ENCODE results near the gene WNT1. TPM values are rescaled to one million over a fixed set of nuclear protein-coding genes. Genes with fewer than 3 reads are reported as not detected.

Gene WNT1
- total RNA-seq, 1 donor from 2014 or later: not detected

DNA sequence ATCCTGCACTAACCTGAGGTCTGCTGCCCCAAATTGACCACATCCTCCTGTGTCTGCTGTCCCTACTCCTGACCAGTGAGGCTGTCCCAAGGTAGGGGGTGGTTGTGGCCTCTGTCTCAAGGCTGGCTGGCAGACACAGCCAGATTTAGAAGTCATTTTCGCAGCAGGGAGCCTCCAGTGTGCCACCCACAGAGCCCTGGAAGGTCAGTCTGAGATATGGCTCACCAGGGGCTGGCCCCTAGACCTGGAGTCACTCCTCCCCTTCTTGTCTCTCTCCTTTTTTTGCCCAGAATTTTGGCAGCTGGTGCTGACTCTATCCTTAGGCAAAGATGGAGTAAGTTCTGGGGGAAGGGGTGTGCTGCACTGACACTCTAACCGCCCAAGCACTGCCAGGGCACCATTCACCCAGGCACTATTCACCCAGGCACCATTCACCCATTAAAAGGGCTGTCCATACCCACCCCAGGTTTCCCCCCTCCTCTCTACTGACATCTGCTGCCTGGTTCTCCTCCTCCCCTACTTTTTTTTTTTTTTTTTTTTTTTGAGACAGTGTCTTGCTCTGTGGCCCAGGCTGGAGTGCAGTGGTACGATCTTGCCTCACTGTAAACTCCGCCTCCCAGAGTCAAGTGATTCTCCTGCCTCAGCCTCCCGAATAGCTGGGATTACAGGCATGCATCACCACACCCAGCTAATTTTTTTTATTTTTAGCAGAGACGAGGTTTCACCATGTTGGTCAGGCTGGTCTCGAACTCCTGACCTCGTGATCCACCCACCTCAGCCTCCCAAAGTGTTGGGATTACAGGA lies 13.3 kb downstream of the WNT1 start:
- no peak overlapping the region for H3K27ac Mint-ChIP-seq
- H3K4me3 Mint-ChIP-seq: no peak overlapping the region
- DNase-seq (ENCODE audit: low spot score in 2 of 2, unreplicated experiment in 2 of 2): no peak
- peaks cover 4% of the 10 kb centered on the region for H3K4me1 Mint-ChIP-seq
- no peaks in the 10 kb centered on the region for H3K9me3 Mint-ChIP-seq
- H3K27me3 Mint-ChIP-seq (ENCODE audit: low read depth): peaks cover 78% of the 10 kb centered on the region
- H3K36me3 Mint-ChIP-seq: no peaks in the 10 kb centered on the region
- TF ChIP-seq, protein P1, sequence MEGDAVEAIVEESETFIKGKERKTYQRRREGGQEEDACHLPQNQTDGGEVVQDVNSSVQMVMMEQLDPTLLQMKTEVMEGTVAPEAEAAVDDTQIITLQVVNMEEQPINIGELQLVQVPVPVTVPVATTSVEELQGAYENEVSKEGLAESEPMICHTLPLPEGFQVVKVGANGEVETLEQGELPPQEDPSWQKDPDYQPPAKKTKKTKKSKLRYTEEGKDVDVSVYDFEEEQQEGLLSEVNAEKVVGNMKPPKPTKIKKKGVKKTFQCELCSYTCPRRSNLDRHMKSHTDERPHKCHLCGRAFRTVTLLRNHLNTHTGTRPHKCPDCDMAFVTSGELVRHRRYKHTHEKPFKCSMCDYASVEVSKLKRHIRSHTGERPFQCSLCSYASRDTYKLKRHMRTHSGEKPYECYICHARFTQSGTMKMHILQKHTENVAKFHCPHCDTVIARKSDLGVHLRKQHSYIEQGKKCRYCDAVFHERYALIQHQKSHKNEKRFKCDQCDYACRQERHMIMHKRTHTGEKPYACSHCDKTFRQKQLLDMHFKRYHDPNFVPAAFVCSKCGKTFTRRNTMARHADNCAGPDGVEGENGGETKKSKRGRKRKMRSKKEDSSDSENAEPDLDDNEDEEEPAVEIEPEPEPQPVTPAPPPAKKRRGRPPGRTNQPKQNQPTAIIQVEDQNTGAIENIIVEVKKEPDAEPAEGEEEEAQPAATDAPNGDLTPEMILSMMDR (IDR thresholded peaks at IDR 0.05; ENCODE audit: unreplicated experiment): no peak

DNA sequence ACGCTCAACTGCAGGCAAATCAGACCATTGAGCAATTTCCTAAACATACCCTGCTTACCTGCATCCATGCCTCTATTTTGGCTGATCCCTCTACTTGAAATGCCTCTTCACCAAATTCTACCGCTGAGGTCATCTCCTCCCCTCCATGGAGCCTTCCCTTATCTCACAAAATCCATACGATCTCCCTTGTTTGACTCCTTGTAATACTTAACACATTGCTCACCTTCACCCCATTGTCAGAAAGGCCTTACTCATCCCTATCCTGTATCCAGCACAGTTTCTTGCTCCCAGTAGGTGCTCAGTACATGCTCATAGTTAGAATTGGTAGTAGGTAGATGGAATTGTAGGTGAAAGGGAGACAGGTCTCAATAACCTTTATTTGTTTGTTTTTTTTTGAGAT lies 15.7 kb downstream of the WNT1 start:
- Mint-ChIP-seq H3K4me3 (no peak overlapping the region), H3K27me3 (ENCODE audit: low read depth) (peaks cover 76% of the 10 kb centered on the region), H3K27ac (no peak overlapping the region), H3K9me3 (no peaks in the 10 kb centered on the region), H3K36me3 (no peaks in the 10 kb centered on the region), H3K4me1 (peaks cover 6% of the 10 kb centered on the region)
- TF ChIP-seq, protein P1 (IDR thresholded peaks at IDR 0.05; ENCODE audit: unreplicated experiment): no peak
- DNase-seq (ENCODE audit: low spot score in 2 of 2, unreplicated experiment in 2 of 2): no peak

DNA sequence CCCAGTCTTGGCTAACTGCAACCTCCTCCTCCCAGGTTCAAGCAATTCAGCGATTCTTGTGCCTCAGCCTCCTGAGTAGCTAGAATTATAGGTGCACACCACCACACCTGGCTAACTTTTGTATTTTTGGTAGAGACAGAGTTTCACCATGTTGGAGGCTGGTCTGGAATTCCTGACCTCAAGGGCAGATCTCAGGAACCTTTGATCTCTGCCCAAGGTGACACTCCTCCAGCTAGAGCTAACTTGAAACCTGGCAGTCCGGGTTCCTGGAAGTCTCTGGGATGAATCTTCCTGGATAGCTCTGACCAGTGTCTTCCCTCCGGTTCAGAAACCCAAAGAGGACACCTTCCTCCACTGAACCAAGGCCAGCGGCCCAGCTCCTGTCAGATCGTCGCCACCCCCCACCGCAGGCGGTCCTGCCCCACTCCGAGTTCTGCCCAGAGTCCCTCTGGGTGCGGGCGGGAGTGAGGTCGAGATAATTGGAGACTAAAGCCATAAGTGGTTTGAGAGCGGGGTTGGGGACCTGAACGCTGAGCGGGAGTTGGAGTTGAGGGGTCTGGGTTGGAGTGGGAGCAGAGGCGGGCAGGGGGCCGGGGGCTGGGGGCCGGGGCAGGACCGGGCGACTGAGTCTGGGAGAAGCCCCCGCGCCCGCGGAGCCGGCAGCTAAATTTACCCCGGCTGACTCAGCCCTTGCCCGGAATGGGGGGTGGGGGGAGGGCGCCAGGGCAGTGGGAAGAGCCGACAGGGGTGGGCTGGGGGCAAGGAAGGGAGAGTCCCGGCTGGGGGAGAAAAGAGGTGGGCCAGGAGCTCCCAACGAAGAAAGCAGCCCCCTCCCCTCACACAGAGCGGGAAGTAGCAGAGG lies 16.3 kb downstream of the WNT1 start:
- TF ChIP-seq, protein P1 (IDR thresholded peaks at IDR 0.05; ENCODE audit: unreplicated experiment): no peak
- H3K4me1 Mint-ChIP-seq: peaks cover 8% of the 10 kb centered on the region
- H3K4me3 Mint-ChIP-seq: no peak overlapping the region
- no peak overlapping the region for H3K27ac Mint-ChIP-seq
- no peaks in the 10 kb centered on the region for H3K36me3 Mint-ChIP-seq
- peaks cover 76% of the 10 kb centered on the region for H3K27me3 Mint-ChIP-seq (ENCODE audit: low read depth)
- DNase-seq (ENCODE audit: low spot score in 2 of 2, unreplicated experiment in 2 of 2): no peak
- no peaks in the 10 kb centered on the region for H3K9me3 Mint-ChIP-seq

DNA sequence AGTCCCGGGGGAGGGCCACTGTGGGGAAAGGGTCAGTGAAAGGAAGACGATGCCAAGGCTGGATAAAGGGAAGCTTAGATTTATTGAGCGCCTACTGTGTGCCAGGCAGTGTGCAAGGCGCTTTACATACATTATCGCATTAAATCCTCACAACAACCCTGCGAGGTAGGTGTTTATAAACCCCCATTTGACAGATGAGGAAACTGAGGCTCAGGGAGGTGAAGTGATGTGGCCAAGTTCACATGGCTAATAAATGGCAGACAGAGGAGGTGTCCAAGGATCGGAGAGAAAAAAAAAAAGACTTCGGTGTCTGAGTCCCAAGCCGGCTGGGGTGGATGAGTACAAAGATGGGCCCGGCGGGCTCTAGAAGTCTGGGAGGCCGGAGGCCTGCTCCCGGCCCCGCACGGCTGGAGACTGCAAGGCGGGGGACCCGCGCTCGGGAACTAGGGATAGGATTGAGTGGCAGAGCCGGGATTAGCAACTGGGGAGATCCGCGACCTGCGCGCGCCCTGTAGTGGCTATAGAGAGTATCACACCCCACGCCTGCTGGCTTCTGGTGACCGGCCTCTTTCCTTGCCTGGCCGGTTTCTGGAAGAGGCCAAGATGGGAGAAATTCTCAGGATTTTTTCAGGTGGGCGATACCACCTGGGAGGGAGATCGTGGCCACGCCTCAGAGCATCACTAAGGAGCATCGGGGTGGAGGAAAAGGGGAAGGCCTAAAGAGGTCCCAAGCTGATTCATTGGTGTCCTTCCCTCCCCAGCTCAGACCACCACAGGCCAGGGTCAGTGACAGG lies 17.2 kb downstream of the WNT1 start:
- DNase-seq (ENCODE audit: low spot score in 2 of 2, unreplicated experiment in 2 of 2): peak; percentile 71 to 87
- Mint-ChIP-seq H3K4me1 (peaks cover 17% of the 10 kb centered on the region), H3K4me3 (peak overlapping the region; percentile 24), H3K36me3 (peaks cover under 1% of the 10 kb centered on the region), H3K27me3 (ENCODE audit: low read depth) (peaks cover 77% of the 10 kb centered on the region), H3K9me3 (no peaks in the 10 kb centered on the region), H3K27ac (no peak overlapping the region)
- TF ChIP-seq, protein P1 (IDR thresholded peaks at IDR 0.05; ENCODE audit: unreplicated experiment): peak; percentile 67

All from mesothelial cell of epicardium (in vitro differentiated cells).